Nephron progenitor cell (in vitro differentiated cells): ENCODE measurements around the gene SLC22A24.

Experiments used
- DNase-seq: peaks from one replicate; pipeline ENCODE4 v3.0.0; 2021
- H3K27ac Mint-ChIP-seq: 2 replicates; pipeline ENCODE4 v1.8.0; 2021; ENCODE audit warnings: mild to moderate bottlenecking, moderate library complexity, mixed read lengths
- H3K27me3 Mint-ChIP-seq: 2 replicates; pipeline ENCODE4 v1.8.0; 2021; ENCODE audit warnings: mild to moderate bottlenecking, low read depth, mixed read lengths; ENCODE audit not compliant: poor library complexity
- H3K36me3 Mint-ChIP-seq: 2 replicates; pipeline ENCODE4 v1.8.0; 2021; ENCODE audit warnings: low read depth, mixed read lengths
- H3K4me1 Mint-ChIP-seq: 2 replicates; pipeline ENCODE4 v1.8.0; 2021; ENCODE audit warnings: mixed read lengths
- H3K4me3 Mint-ChIP-seq: 2 replicates; pipeline ENCODE4 v1.8.0; 2021; ENCODE audit warnings: mild to moderate bottlenecking, moderate library complexity, mixed read lengths
- H3K9me3 Mint-ChIP-seq: 2 replicates; pipeline ENCODE4 v1.8.0; 2021; ENCODE audit warnings: mild to moderate bottlenecking, moderate library complexity, mixed read lengths
- CTCF ChIP-seq: fragments of 200-600 bp; sonication (generic); IDR thresholded peaks from 2 replicates; pipeline ENCODE4 v1.5.0; 2021; ENCODE audit warnings: antibody characterized with exemption

SLC22A24 gene

GRCh38 chr11:63144121-63144520, at the start of gene SLC22A24:
Gene SLC22A24 (minus strand): TSS chr11:63144221. CDS start chr11:63143779, 442 bp downstream.
- Mint-ChIP-seq H3K36me3 (no peaks in the 10 kb centered on the region), H3K27ac (no peak within 1 kb of the TSS), H3K9me3 (no peaks in the 10 kb centered on the region), H3K4me1 (no peaks in the 10 kb centered on the region), H3K4me3 (no peak within 1 kb of the TSS), H3K27me3 (peaks cover 2% of the 10 kb centered on the region)
- no peak for TF ChIP-seq CTCF
- no peak for DNase-seq

GRCh38 chr11:63180536-63180935, 36.5 kb upstream of the SLC22A24 start:
- Mint-ChIP-seq H3K4me1 (no peaks in the 10 kb centered on the region), H3K4me3 (no peak overlapping the region), H3K27ac (no peak overlapping the region), H3K36me3 (no peaks in the 10 kb centered on the region), H3K9me3 (no peaks in the 10 kb centered on the region), H3K27me3 (peaks cover 3% of the 10 kb centered on the region)
- no peak for DNase-seq
- no peak for TF ChIP-seq CTCF

GRCh38 chr11:63179432-63180041, 35.5 kb upstream of the SLC22A24 start:
- no peaks in the 10 kb centered on the region for H3K36me3 Mint-ChIP-seq
- H3K27me3 Mint-ChIP-seq: peaks cover 3% of the 10 kb centered on the region
- no peak for DNase-seq
- no peaks in the 10 kb centered on the region for H3K9me3 Mint-ChIP-seq
- TF ChIP-seq CTCF: no peak
- no peak overlapping the region for H3K4me3 Mint-ChIP-seq
- no peak overlapping the region for H3K27ac Mint-ChIP-seq
- no peaks in the 10 kb centered on the region for H3K4me1 Mint-ChIP-seq

- no peaks in the 10 kb centered on the region for H3K4me1 Mint-ChIP-seq
- H3K36me3 Mint-ChIP-seq: no peaks in the 10 kb centered on the region
- H3K9me3 Mint-ChIP-seq: no peaks in the 10 kb centered on the region
- no peak overlapping the region for H3K4me3 Mint-ChIP-seq
- no peak for DNase-seq
- no peak for TF ChIP-seq CTCF
- no peak overlapping the region for H3K27ac Mint-ChIP-seq
- peaks cover 3% of the 10 kb centered on the region for H3K27me3 Mint-ChIP-seq
Measured at GRCh38 chr11:63177872-63178271, 33.9 kb upstream of the SLC22A24 start.

- no peak overlapping the region for H3K27ac Mint-ChIP-seq
- H3K4me1 Mint-ChIP-seq: no peaks in the 10 kb centered on the region
- H3K36me3 Mint-ChIP-seq: no peaks in the 10 kb centered on the region
- TF ChIP-seq CTCF: no peak
- no peaks in the 10 kb centered on the region for H3K9me3 Mint-ChIP-seq
- H3K4me3 Mint-ChIP-seq: no peak overlapping the region
- peaks cover 34% of the 10 kb centered on the region for H3K27me3 Mint-ChIP-seq
- DNase-seq: no peak
Measured at GRCh38 chr11:63165706-63166310, 21.8 kb upstream of the SLC22A24 start.

- Mint-ChIP-seq H3K27ac (no peak overlapping the region), H3K4me3 (no peak overlapping the region), H3K4me1 (no peaks in the 10 kb centered on the region), H3K9me3 (peaks cover 17% of the 10 kb centered on the region), H3K27me3 (peaks cover 5% of the 10 kb centered on the region), H3K36me3 (no peaks in the 10 kb centered on the region)
- no peak for DNase-seq
- TF ChIP-seq CTCF: no peak
Measured at GRCh38 chr11:63155794-63156193, 11.8 kb upstream of the SLC22A24 start.
